GM12801 (cell line): ENCODE measurements around the gene KIDINS220.

Source experiments
- TF ChIP-seq, protein P1 (sequence below): IDR thresholded peaks from one replicate; pipeline ENCODE4 v1.5.1; 2011; ENCODE audit warnings: control low read depth; ENCODE audit not compliant: insufficient read length; ENCODE audit errors: extremely low read depth

The KIDINS220 gene

DNA sequence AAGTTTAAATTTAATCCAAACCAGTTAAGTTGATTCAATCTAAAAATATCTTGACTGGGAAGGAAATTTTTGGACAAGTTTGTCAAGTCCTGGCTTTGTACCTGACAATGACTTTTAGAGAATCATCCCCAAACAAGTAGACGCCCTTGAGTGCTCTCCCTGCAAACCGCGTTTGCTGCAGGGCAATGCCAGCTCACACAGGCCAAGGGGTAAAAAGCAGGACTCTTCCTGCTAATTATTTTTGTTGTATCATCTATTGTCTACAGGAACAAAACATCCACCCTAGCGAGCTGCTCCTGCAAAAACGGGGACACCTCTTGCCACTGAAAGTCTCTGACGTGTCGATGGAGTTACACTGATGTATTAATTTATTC is 144.6 kb downstream of the KIDINS220 start:
- TF ChIP-seq, protein P1, sequence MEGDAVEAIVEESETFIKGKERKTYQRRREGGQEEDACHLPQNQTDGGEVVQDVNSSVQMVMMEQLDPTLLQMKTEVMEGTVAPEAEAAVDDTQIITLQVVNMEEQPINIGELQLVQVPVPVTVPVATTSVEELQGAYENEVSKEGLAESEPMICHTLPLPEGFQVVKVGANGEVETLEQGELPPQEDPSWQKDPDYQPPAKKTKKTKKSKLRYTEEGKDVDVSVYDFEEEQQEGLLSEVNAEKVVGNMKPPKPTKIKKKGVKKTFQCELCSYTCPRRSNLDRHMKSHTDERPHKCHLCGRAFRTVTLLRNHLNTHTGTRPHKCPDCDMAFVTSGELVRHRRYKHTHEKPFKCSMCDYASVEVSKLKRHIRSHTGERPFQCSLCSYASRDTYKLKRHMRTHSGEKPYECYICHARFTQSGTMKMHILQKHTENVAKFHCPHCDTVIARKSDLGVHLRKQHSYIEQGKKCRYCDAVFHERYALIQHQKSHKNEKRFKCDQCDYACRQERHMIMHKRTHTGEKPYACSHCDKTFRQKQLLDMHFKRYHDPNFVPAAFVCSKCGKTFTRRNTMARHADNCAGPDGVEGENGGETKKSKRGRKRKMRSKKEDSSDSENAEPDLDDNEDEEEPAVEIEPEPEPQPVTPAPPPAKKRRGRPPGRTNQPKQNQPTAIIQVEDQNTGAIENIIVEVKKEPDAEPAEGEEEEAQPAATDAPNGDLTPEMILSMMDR: no peak

DNA sequence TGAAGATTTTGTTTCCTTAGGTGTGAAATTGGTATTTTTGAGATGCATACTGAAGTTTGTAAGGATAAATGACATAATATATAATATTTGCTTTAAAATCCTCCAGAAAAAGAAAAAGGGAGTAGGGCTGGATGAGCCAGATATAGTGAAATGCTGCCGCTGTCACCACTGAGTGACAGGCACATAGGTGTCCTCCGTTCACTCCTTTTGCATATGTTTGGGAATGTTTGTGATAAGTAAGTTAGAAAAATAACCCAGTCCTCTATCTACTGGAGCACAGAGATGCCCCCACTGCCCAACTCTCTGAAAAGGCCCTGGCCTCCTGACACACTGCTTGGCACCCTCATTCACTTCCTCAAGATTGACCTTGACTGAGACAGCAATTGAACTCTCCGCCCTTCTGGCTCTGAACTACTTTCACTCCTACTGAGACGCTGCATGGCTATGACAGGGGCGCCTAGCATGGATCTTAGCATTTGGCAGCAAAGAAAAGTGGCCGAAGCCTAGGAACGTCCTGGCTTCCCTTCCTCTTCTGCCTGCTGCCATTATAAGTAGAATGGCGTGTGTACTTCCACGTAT is 145.5 kb downstream of the KIDINS220 start:
- TF ChIP-seq, protein P1: no peak

DNA sequence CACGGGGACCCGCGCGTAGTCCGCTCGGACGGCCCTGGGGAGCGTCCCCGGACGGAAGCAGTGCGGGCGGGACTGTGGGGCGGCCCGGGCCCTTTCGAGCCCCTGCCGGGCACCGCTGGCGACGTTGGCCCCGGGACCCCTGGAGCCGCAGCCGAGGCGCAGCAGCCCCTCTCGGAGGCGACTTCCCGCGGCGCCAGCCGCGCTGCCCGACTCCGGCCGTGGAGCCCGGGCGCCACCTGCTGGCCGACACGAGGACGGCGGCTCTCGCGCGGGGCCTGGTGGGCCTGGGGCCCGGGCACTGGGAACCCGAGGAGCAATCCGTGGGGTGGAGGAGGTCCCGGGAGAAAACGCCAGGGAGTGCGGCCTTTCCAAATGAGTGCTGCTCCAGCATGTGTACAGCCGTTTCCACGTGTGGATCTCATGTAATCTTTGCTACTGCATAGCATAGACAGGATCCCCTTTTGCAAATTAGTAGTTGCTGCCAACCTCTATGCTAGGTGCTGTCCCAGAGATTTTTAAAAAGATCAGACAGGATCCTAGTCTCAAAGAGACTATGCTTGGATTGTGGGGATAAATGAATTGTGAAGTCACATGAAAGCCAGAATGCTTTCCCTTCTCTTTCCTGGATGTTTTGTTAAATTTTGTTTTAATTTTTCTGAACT is 151.6 kb downstream of the KIDINS220 start:
- TF ChIP-seq, protein P1: no peak

DNA sequence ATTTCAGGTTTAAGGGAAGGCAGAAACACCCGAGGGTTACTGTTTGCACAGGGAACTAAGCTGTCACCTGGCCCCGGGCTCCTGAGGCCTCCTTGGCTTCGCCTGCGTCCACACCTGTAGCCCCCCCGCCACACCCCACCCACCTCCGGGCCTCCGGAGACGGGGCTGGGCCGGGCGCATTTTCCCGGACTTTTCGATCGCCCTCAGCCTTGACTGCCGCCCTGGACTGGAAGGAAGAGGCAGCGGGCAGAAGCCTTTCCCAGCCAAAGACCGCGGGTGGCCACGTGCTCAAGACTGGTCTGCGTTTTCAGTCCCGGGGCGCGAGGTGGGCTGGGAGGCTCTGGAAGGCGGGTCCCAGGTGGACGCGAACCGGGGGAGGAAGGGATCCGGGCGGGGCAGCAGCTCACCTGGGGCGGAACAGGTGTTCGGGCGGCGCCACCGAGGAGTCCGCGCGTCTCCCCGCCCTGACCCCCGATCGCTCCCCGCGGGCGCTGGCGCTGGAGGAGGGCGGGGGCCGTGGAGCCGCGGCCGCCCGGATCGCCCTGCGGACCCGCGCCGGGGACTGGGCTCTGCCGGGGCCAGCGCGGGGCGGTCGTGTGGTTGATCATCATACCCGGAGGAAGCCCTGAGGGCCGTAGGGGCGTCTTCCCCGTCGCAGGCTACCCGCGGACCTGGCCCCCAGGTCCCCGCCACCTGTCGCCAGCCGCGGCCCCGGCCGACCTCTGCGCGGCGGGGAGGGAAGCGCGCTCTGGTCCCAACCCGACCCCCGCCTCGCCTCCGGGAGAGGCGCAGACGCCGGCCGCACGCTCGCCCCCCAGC is 152.3 kb downstream of the KIDINS220 start:
- TF ChIP-seq, protein P1: no peak

DNA sequence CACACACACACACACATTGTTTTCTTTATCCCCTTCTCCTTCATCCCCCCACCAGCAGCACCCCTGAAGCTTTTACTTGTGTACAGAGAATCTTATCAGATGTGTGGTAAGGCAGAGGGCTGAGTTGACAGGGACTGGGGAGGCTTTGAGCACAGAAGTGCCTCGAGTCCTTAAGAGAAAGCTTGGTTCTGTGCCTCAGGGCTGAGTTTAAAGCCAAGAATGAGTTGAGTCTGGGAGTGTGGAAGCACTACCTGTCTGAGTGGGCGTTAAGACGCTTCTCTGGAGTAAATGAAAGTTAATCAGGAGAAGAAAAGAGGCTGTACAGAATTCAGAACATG is 152.9 kb downstream of the KIDINS220 start:
- TF ChIP-seq, protein P1: no peak

DNA sequence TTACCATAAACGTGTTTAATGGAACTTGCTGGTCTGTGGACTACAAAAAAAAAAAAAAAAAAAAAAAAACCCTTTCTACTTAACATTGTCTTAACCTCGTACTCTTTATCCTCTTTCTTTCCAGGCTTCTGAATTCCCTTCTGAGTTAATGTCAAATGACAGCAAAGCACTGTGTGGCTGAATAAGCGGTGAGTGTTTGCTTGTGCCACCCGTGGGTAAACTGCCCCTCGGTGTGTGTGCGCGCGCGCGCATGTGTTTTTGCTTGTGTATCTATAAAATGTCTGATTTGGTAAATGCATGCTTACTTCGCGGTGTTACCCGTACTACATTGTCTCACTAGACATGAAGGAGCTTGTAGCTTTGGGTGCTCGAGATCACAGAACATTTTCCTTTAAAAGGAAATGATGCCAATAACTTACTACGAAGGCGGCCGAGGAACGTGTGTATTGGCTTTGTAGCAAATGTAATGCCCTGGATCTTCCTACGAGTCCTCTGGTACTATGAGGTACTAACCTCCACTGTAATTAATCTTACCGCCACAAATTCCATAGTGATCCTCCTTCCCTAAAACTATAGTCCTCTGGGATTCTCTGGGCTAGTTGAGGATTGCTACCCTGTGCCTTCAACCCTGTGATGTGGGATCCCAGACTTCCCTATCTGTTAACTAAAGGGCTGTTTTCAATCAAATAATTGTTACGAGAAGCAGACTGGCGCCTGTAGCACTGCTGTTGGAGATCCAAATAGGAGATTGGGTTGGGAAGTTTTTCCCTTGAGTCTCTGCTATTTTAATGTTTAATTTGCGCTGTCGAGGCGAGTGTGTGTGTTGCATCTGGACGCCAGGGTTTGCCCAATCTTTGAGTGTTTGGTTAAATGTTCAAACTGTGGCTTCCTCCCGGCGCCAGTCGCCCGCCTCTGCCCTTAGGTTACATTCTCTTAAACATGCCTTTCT is 154.4 kb downstream of the KIDINS220 start:
- TF ChIP-seq, protein P1: no peak
